Stimulated activated CD8-positive, alpha-beta memory T cell treated with anti-CD3 and anti-CD28 coated beads, Interleukin-15, amount 100 ng/mL, for 1 hour (primary cell): ENCODE data around the gene BET1.

Source experiments
- DNase-seq: peaks from one replicate; pipeline ENCODE4 v3.0.0-alpha.2; 2020; ENCODE audit warnings: low read depth

BET1 gene

GRCh38 chr7:93958216-93958615, 45.9 kb downstream of the BET1 start:
- DNase-seq: no peak

- DNase-seq: no peak
Observed at GRCh38 chr7:93957767-93958166, 46.4 kb downstream of the BET1 start.

GRCh38 chr7:93955304-93955703, 48.9 kb downstream of the BET1 start:
- no peak for DNase-seq

- DNase-seq: no peak
Observed at GRCh38 chr7:93949423-93949822, 54.7 kb downstream of the BET1 start.

GRCh38 chr7:93948873-93949272, 55.3 kb downstream of the BET1 start:
- DNase-seq: no peak

GRCh38 chr7:93948106-93948505, 56.0 kb downstream of the BET1 start:
- no peak for DNase-seq

- no peak for DNase-seq
Observed at GRCh38 chr7:93945756-93946535, 58.2 kb downstream of the BET1 start.

- DNase-seq: no peak
Observed at GRCh38 chr7:93945083-93945482, 59.1 kb downstream of the BET1 start.

GRCh38 chr7:93944673-93945072, 59.5 kb downstream of the BET1 start:
- DNase-seq: no peak

GRCh38 chr7:93943816-93944540, 60.2 kb downstream of the BET1 start:
- DNase-seq: no peak
